Measurements from ENCODE around the gene ALG2. TPM values are rescaled to one million over a fixed set of nuclear protein-coding genes. Genes with fewer than 3 reads are reported as not detected.

ALG2 gene
- total and polyA plus RNA-seq, 2 experiments from 2014 or later, result 31.5 to 39.7 TPM

DNA sequence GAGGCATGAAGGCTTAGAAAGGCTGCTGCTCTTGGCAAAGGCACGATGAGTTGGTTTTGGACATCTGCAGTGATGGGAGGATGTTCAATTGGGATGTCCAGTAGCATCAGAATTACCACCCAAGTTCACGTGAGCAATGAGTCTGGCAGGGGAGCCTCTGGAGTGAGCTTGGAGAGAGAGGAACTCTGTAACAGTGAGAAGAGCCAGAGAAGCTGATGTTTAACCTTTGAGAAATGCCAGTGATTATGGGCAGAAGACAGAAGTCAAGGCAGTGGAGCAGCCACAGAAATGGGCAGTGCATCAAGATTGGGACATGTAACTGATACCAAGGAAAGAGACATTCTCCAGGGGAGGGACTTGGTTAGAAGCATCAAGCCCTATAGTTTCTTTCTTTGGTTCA lies 40.2 kb upstream of the ALG2 start:
- no peaks in the 10 kb centered on the region for H3K36me3 ChIP-seq (ENCODE audit: insufficient read depth)
- H3K4me3 ChIP-seq, result no peak overlapping the region
- H3K27me3 ChIP-seq (ENCODE audit: insufficient read depth), result no peaks in the 10 kb centered on the region
- H2AFZ ChIP-seq, result no peak overlapping the region
- H3K4me2 ChIP-seq, result no peak overlapping the region
- no peak for DNase-seq (ENCODE audit: low spot score)
- no peaks in the 10 kb centered on the region for H3K9me2 ChIP-seq (ENCODE audit: insufficient read depth)
- H3K4me3 Mint-ChIP-seq, result no peak overlapping the region
- peaks cover 3% of the 10 kb centered on the region for H3K27me3 Mint-ChIP-seq (ENCODE audit: insufficient read depth, low read depth, poor library complexity)
- H3K4me1 ChIP-seq (ENCODE audit: insufficient read depth), result peaks cover 9% of the 10 kb centered on the region
- H4K20me1 ChIP-seq (replicated peaks; ENCODE audit: insufficient read depth), result no peaks in the 10 kb centered on the region
- H3F3A ChIP-seq (replicated peaks; ENCODE audit: low read depth), result no peaks in the 10 kb centered on the region
- ATAC-seq, result no peak
- peaks cover 14% of the 10 kb centered on the region for H3K4me1 Mint-ChIP-seq
- H3K79me2 ChIP-seq (replicated peaks; ENCODE audit: insufficient read depth), result no peaks in the 10 kb centered on the region
- no peaks in the 10 kb centered on the region for H3K36me3 Mint-ChIP-seq (ENCODE audit: low read depth)
- no peak overlapping the region for H3K27ac ChIP-seq (ENCODE audit: low read depth)
- H3K27ac Mint-ChIP-seq, result no peak overlapping the region
- no peak for TF ChIP-seq ZNF331 (CRISPR knock-in tag; IDR thresholded peaks at IDR 0.05; ENCODE audit: low read depth)
- TF ChIP-seq CREB1 (CRISPR knock-in tag; IDR thresholded peaks at IDR 0.05; ENCODE audit: low read depth), result no peak
- TF ChIP-seq, protein P1, sequence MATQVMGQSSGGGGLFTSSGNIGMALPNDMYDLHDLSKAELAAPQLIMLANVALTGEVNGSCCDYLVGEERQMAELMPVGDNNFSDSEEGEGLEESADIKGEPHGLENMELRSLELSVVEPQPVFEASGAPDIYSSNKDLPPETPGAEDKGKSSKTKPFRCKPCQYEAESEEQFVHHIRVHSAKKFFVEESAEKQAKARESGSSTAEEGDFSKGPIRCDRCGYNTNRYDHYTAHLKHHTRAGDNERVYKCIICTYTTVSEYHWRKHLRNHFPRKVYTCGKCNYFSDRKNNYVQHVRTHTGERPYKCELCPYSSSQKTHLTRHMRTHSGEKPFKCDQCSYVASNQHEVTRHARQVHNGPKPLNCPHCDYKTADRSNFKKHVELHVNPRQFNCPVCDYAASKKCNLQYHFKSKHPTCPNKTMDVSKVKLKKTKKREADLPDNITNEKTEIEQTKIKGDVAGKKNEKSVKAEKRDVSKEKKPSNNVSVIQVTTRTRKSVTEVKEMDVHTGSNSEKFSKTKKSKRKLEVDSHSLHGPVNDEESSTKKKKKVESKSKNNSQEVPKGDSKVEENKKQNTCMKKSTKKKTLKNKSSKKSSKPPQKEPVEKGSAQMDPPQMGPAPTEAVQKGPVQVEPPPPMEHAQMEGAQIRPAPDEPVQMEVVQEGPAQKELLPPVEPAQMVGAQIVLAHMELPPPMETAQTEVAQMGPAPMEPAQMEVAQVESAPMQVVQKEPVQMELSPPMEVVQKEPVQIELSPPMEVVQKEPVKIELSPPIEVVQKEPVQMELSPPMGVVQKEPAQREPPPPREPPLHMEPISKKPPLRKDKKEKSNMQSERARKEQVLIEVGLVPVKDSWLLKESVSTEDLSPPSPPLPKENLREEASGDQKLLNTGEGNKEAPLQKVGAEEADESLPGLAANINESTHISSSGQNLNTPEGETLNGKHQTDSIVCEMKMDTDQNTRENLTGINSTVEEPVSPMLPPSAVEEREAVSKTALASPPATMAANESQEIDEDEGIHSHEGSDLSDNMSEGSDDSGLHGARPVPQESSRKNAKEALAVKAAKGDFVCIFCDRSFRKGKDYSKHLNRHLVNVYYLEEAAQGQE (IDR thresholded peaks at IDR 0.05; ENCODE audit: unreplicated experiment), result no peak
- no peak for TF ChIP-seq EZH2 (IDR thresholded peaks at IDR 0.05; ENCODE audit: low read depth, unreplicated experiment)
- H3K9me3 Mint-ChIP-seq, result no peaks in the 10 kb centered on the region

DNA sequence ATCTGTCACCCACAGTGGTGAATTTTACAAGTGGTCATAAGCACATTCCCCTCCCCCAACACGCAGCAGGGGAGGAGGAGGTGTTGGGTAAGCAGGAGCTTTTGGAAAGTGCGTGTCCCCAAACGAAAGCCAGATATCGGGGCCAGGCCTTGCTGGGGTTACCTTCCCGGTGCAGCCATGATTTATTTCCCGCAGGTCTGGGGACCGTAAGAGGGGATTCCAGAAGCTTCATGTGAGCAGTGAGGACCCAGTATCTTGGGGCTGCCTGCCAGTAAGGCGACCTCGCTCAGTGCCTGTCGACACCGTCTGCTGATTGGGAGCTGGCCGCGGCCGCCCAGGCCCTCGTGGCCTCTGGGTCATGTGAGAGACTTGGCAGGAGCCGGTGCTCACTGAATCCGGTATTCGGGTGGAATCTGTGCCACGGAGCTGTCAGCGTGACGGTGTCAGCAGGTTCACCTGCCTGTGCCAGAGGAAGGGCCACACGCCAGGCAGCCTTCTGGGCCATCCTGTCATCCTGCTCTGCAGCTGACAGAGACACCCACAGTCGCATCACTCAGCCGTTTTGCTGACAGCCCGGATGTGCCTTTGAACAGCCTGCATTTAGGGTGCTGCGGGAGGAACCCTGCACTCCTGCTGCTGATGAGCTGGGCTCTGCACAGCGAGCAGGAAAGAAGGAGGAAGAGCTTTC lies 37.6 kb upstream of the ALG2 start:
- Mint-ChIP-seq H3K36me3 (ENCODE audit: low read depth) (no peaks in the 10 kb centered on the region), H3K4me3 (no peak overlapping the region), H3K27me3 (ENCODE audit: insufficient read depth, low read depth, poor library complexity) (peaks cover 3% of the 10 kb centered on the region), H3K27ac (no peak overlapping the region; the same call in 1 of the 2 replicates), H3K9me3 (no peaks in the 10 kb centered on the region), H3K4me1 (peaks cover 14% of the 10 kb centered on the region)
- peak; percentile 86 for ATAC-seq
- no peaks in the 10 kb centered on the region for H3K36me3 ChIP-seq (ENCODE audit: insufficient read depth)
- H3K9me2 ChIP-seq (ENCODE audit: insufficient read depth), result no peaks in the 10 kb centered on the region
- H3K4me3 ChIP-seq, result no peak overlapping the region
- H4K20me1 ChIP-seq (replicated peaks; ENCODE audit: insufficient read depth), result no peaks in the 10 kb centered on the region
- H3F3A ChIP-seq (replicated peaks; ENCODE audit: low read depth), result no peaks in the 10 kb centered on the region
- H3K4me1 ChIP-seq (ENCODE audit: insufficient read depth), result peaks cover 9% of the 10 kb centered on the region
- TF ChIP-seq, protein P1 (IDR thresholded peaks at IDR 0.05; ENCODE audit: unreplicated experiment), result no peak
- TF ChIP-seq ZNF331 (CRISPR knock-in tag; IDR thresholded peaks at IDR 0.05; ENCODE audit: low read depth) (no peak), EZH2phosphoT487 (IDR thresholded peaks at IDR 0.05; ENCODE audit: unreplicated experiment) (no peak), JUNB (IDR thresholded peaks at IDR 0.05; ENCODE audit: unreplicated experiment) (no peak)
- H3K27me3 ChIP-seq (ENCODE audit: insufficient read depth), result no peaks in the 10 kb centered on the region
- H3K4me2 ChIP-seq, result peak overlapping the region; percentile 39; the same call in 1 of the 2 replicates
- no peaks in the 10 kb centered on the region for H3K79me2 ChIP-seq (replicated peaks; ENCODE audit: insufficient read depth)
- peak overlapping the region; percentile 80 for H2AFZ ChIP-seq
- H3K27ac ChIP-seq (ENCODE audit: low read depth), result no peak overlapping the region
- DNase-seq (ENCODE audit: low spot score), result peak; percentile 34
